Suprapubic skin (tissue), 4 donors: Measurements from ENCODE around the gene ARHGEF6. TPM values are rescaled to one million over a fixed set of nuclear protein-coding genes. Genes with fewer than 3 reads are reported as not detected.
"Not testable (repeated sequence)": the region's sequence is repeated elsewhere in the genome, so short reads cannot be mapped to it uniquely, and the experiment has no call there.

ENCODE experiments used
- DNase-seq, 2 donors: peaks; one replicate each; pipeline ENCODE4 v3.0.0-alpha.2; 2019; ENCODE audit warnings: low spot score in 2 of 2
- H3K27ac ChIP-seq: fragments of 200-600 bp; sonication (generic); one replicate; pipeline ENCODE4 v1.5.1; 2019
- H3K27me3 ChIP-seq: fragments of 200-600 bp; sonication (generic); one replicate; pipeline ENCODE4 v1.5.1; 2019
- H3K36me3 ChIP-seq: fragments of 200-600 bp; sonication (generic); one replicate; pipeline ENCODE4 v1.5.1; 2019
- H3K4me1 ChIP-seq: fragments of 200-600 bp; sonication (generic); one replicate; pipeline ENCODE4 v1.5.1; 2019
- H3K4me3 ChIP-seq: fragments of 200-600 bp; sonication (generic); one replicate; pipeline ENCODE4 v1.5.1; 2019; ENCODE audit warnings: mild to moderate bottlenecking
- H3K9me3 ChIP-seq: fragments of 200-600 bp; sonication (generic); one replicate; pipeline ENCODE4 v1.5.1; 2019
- EP300 ChIP-seq: sonication (generic); formaldehyde crosslinking; IDR thresholded peaks from one replicate; pipeline ENCODE4 v1.6.1; 2017; ENCODE audit warnings: antibody characterized with exemption
- POLR2A ChIP-seq, 2 donors: fragments of 450-650 bp; IDR thresholded peaks; one replicate each; pipeline ENCODE4 v1.6.1; 2017; ENCODE audit warnings: antibody characterized with exemption in 2 of 2, mild to moderate bottlenecking in 2 of 2, moderate library complexity in 2 of 2
- POLR2AphosphoS5 ChIP-seq, 3 donors: sonication (generic); formaldehyde crosslinking; IDR thresholded peaks; one replicate each; pipeline ENCODE4 v1.6.1; 2017; ENCODE audit warnings: antibody characterized with exemption in 3 of 3
- WGBS: methylation state at CpG from one replicate; pipeline ENCODE4 v1.1.5; 2018; 5-methylcytosine and 5-hydroxymethylcytosine counted together
- total RNA-seq, 4 donors: library from RNA; depleted of rRNA; stranded (reverse); fragments of >200 nt; gene quantifications; one replicate each; pipeline ENCODE4 v1.1.0, GENCODE V29; 2016
- TF ChIP-seq, protein P1 (sequence below), 2 donors: fragments of 200-600 bp in 1 of 2; fragments of 450-650 bp in 1 of 2; sonication (generic) in 1 of 2; IDR thresholded peaks; one replicate each; pipeline ENCODE4 v1.5.1; 2016 to 2019; ENCODE audit warnings: antibody characterized with exemption in 2 of 2, mild to moderate bottlenecking in 1 of 2, moderate library complexity in 1 of 2

Gene ARHGEF6
- total RNA-seq, 4 donors from 2014 or later = 5.9 to 16.9 (median 7.2) TPM

DNA sequence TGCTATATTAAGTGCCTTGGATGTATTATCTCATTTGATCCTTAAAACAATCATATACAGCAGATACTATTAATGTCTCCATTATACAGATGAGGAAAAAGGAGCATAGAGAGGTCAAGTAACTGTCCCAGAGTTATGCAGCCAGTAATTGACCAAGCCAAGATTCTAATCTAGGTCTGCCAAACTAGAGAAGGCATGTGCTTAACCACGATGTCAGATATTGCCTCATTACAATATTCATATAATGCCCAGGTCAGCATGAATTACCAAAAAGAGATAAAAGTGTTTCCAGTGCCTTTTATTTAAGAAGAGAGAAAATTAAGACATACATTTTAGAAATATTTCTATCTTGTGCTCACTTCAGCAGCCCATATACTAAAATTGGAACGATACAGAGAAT is 7.1 kb downstream of the ARHGEF6 start:
- H3K4me3 ChIP-seq = no peak overlapping the region
- no peaks in the 10 kb centered on the region for H3K36me3 ChIP-seq
- no peak for DNase-seq
- H3K9me3 ChIP-seq = no peaks in the 10 kb centered on the region
- peaks cover 3% of the 10 kb centered on the region for H3K4me1 ChIP-seq
- 75% methylated on average over 2 of the region's 2 CpGs for WGBS
- TF ChIP-seq POLR2A (IDR thresholded peaks at IDR 0.05) = no peak
- TF ChIP-seq, protein P1, sequence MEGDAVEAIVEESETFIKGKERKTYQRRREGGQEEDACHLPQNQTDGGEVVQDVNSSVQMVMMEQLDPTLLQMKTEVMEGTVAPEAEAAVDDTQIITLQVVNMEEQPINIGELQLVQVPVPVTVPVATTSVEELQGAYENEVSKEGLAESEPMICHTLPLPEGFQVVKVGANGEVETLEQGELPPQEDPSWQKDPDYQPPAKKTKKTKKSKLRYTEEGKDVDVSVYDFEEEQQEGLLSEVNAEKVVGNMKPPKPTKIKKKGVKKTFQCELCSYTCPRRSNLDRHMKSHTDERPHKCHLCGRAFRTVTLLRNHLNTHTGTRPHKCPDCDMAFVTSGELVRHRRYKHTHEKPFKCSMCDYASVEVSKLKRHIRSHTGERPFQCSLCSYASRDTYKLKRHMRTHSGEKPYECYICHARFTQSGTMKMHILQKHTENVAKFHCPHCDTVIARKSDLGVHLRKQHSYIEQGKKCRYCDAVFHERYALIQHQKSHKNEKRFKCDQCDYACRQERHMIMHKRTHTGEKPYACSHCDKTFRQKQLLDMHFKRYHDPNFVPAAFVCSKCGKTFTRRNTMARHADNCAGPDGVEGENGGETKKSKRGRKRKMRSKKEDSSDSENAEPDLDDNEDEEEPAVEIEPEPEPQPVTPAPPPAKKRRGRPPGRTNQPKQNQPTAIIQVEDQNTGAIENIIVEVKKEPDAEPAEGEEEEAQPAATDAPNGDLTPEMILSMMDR (IDR thresholded peaks at IDR 0.05) = no peak
- TF ChIP-seq EP300 = no peak
- no peak for TF ChIP-seq POLR2AphosphoS5 (IDR thresholded peaks at IDR 0.05)
- H3K27me3 ChIP-seq = no peaks in the 10 kb centered on the region
- no peak overlapping the region for H3K27ac ChIP-seq

DNA sequence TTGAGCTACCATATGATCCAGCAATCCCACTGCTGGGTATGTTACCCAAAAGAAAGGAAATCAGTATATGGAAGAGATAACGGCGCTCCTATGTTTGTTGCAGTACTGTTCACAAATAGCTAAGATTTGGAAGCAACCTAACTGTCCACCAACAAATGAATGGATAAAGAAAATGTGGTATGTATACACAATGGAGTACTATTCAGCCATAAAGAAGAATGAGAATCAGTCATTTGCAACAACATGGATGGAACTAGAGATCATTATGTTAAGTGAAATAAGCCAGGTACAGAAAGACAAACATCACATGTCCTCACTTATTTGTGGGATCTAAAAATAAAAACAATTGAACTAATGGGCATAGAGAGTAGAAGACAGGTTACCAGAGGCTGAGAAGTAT is 8.9 kb downstream of the ARHGEF6 start:
- WGBS = 84% methylated on average over 2 of the region's 2 CpGs
- H3K36me3 ChIP-seq, H3K27ac ChIP-seq, H3K27me3 ChIP-seq, H3K9me3 ChIP-seq, H3K4me3 ChIP-seq, H3K4me1 ChIP-seq, DNase-seq: not testable (repeated sequence)

GRCh38 chrX:136768469-136769084 is 12.2 kb downstream of the ARHGEF6 start:
- peak in 1 of 2 donors; percentile 68 for DNase-seq
- Histone ChIP-seq H3K27me3 (no peaks in the 10 kb centered on the region), H3K36me3 (no peaks in the 10 kb centered on the region), H3K9me3 (no peaks in the 10 kb centered on the region), H3K4me3 (no peak overlapping the region), H3K4me1 (peaks cover 8% of the 10 kb centered on the region), H3K27ac (no peak overlapping the region)
- 42% methylated on average over 7 of the region's 7 CpGs for WGBS
- TF ChIP-seq, protein P1 (IDR thresholded peaks at IDR 0.05) = no peak
- TF ChIP-seq POLR2A (IDR thresholded peaks at IDR 0.05) (no peak), POLR2AphosphoS5 (IDR thresholded peaks at IDR 0.05) (no peak), EP300 (no peak)

- TF ChIP-seq POLR2A (IDR thresholded peaks at IDR 0.05) = no peak
- TF ChIP-seq, protein P1 (IDR thresholded peaks at IDR 0.05) = peak in 1 of 2 donors; percentile 23
- WGBS = 51% methylated on average over 24 of the region's 78 CpGs
These were observed 13.4 kb downstream of the ARHGEF6 start for GRCh38 chrX:136767104-136767941.

DNA sequence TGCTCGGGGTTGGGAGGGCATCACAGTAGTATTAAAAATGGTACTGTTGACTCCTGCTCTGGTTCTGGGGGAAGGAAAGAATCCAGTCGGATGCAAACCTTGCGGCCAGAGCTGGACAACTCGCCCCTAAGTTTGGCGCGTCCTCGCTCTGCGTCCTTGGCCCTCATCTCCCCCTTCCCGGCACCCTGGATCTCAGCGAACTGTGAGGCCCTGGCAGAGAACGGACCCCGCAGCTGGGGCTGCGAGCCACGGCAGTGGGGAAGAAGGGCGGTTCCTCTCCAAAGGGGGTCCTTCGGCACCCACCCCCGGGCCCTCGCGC is 14.0 kb downstream of the ARHGEF6 start:
- H3K4me3 ChIP-seq = peak overlapping the region; percentile 61
- peaks cover 8% of the 10 kb centered on the region for H3K4me1 ChIP-seq
- H3K27ac ChIP-seq = peak overlapping the region; percentile 85
- TF ChIP-seq POLR2AphosphoS5 (IDR thresholded peaks at IDR 0.05) = no peak
- no peak for TF ChIP-seq POLR2A (IDR thresholded peaks at IDR 0.05)
- TF ChIP-seq EP300 = no peak
- TF ChIP-seq, protein P1 (IDR thresholded peaks at IDR 0.05) = no peak
- WGBS = 42% methylated on average over 19 of the region's 19 CpGs
- no peak for DNase-seq
- H3K9me3 ChIP-seq = no peaks in the 10 kb centered on the region
- H3K36me3 ChIP-seq = no peaks in the 10 kb centered on the region
- H3K27me3 ChIP-seq = no peaks in the 10 kb centered on the region

More at GRCh38 chrX:136767104-136767941, 13.4 kb downstream of the ARHGEF6 start:
- Histone ChIP-seq H3K27ac (peak overlapping the region; percentile 85), H3K4me1 (peaks cover 8% of the 10 kb centered on the region), H3K36me3 (no peaks in the 10 kb centered on the region), H3K4me3 (peak overlapping the region; percentile 61), H3K9me3 (no peaks in the 10 kb centered on the region), H3K27me3 (no peaks in the 10 kb centered on the region)
- DNase-seq = peak; percentile 76 to 82
